HCT116 (cell line): ENCODE results near the gene GRK2. TPM values are rescaled to one million over a fixed set of nuclear protein-coding genes. Genes with fewer than 3 reads are reported as not detected.

ENCODE experiments used
- ATAC-seq: fragments of 200-7000 bp; cut with Tn5 transposase; 2 replicates; pipeline ENCODE4 v1.9.1; 2020; ENCODE audit warnings: mild to moderate bottlenecking, moderate library complexity
- BruUV-seq: library from RNA; stranded (reverse); fragments of 400-500 nt; replicated peaks from 2 replicates; lab custom pipeline; 2021; lab: Mats Ljungman, UMichigan
- CTCF ChIA-PET: fragments of 300-600 bp; sonication (Branson Sonifier 250); formaldehyde crosslinking; loops from one replicate; lab custom pipeline; 2021; ENCODE audit warnings: antibody characterized with exemption; lab: Charles Lee
- POLR2A ChIA-PET: fragments of 300-600, 350-600 bp; sonication (Branson Sonifier 250); formaldehyde crosslinking; loops from one replicate; lab custom pipeline; 2021; ENCODE audit warnings: antibody characterized with exemption; lab: Charles Lee
- RAD21 ChIA-PET, 2 experiments: fragments of 300-600 bp; sonication (Branson Sonifier 250); formaldehyde crosslinking; loops; one replicate each; lab custom pipeline; 2023; ENCODE audit warnings: low total read pairs in 2 of 2; ENCODE audit not compliant: uncharacterized antibody in 2 of 2, unreplicated experiment in 2 of 2, low non-redundant PET in 1 of 2; lab: Charles Lee
- DNase-seq: peaks from one replicate; pipeline ENCODE4 v3.0.0-alpha.2; 2010; ENCODE audit warnings: low read depth, low spot score
- H2AFZ ChIP-seq: fragments of 200-600 bp; shearing (Covaris generic), sonication (generic); 2 replicates; pipeline ENCODE4 v1.6.1; 2017; ENCODE audit warnings: low read depth, mixed run types, mixed read lengths, antibody characterized with exemption, low read length; ENCODE audit not compliant: poor library complexity, severe bottlenecking
- H3K27ac ChIP-seq: 2 replicates; pipeline ENCODE4 v1.5.1; 2012; ENCODE audit warnings: low read depth, low read length
- H3K27me3 ChIP-seq: fragments of 200-600 bp; sonication (generic); 2 replicates; pipeline ENCODE4 v1.6.1; 2016; ENCODE audit warnings: mixed run types, low read length, mixed read lengths; ENCODE audit not compliant: insufficient read depth
- H3K36me3 ChIP-seq, 2 experiments: fragments of 200-500 bp in 1 of 2; fragments of 200-600 bp in 1 of 2; sonication (Bioruptor generic) in 1 of 2; sonication (generic) in 1 of 2; 2 replicates each; pipeline versions ENCODE4 v1.5.1 to v1.6.1; 2014 to 2016; ENCODE audit warnings: low read length in 2 of 2, inconsistent platforms in 1 of 2, mixed read lengths in 1 of 2, mixed run types in 1 of 2; ENCODE audit not compliant: insufficient read depth in 2 of 2, control insufficient read depth in 1 of 2
- H3K4me1 ChIP-seq, 2 experiments: fragments of 200-600 bp in 1 of 2; sonication (generic) in 1 of 2; 2 replicates each; pipeline versions ENCODE4 v1.5.1 to v1.6.1; 2012 to 2017; ENCODE audit warnings: low read length in 2 of 2, inconsistent platforms in 1 of 2, mild to moderate bottlenecking in 1 of 2, mixed read lengths in 1 of 2, mixed run types in 1 of 2, moderate library complexity in 1 of 2; ENCODE audit not compliant: insufficient read depth in 2 of 2, control insufficient read depth in 1 of 2
- H3K4me2 ChIP-seq: fragments of 200-600 bp; sonication (generic); 2 replicates; pipeline ENCODE4 v1.6.1; 2017; ENCODE audit warnings: mixed run types, low read length, mixed read lengths
- H3K4me3 ChIP-seq, 2 experiments: fragments of 200-600 bp in 1 of 2; sonication (generic) in 1 of 2; replicated peaks in 1 of 2; 2 replicates each; pipeline ENCODE4 v1.5.1; 2011 to 2016; ENCODE audit warnings: low read length in 2 of 2, control low read depth in 1 of 2, low read depth in 1 of 2, mild to moderate bottlenecking in 1 of 2, mixed read lengths in 1 of 2, mixed run types in 1 of 2
- H3K79me2 ChIP-seq: fragments of 200-600 bp; sonication (generic); 2 replicates; pipeline ENCODE4 v1.6.1; 2017; ENCODE audit warnings: mild to moderate bottlenecking, mixed run types, low read length, moderate library complexity, mixed read lengths; ENCODE audit not compliant: insufficient read depth
- H3K9ac ChIP-seq: fragments of 200-600 bp; sonication (generic); 2 replicates; pipeline ENCODE4 v1.6.1; 2016; ENCODE audit warnings: low read length, mixed read lengths
- H3K9me2 ChIP-seq: fragments of 200-600 bp; sonication (generic), shearing (Covaris generic); 2 replicates; pipeline ENCODE4 v1.6.1; 2017; ENCODE audit warnings: mixed run types, mild to moderate bottlenecking, moderate library complexity; ENCODE audit not compliant: insufficient read depth
- H3K9me3 ChIP-seq, 2 experiments: fragments of 200-500 bp in 1 of 2; fragments of 200-600 bp in 1 of 2; sonication (Bioruptor generic) in 1 of 2; sonication (generic) in 1 of 2; 2 replicates each; pipeline ENCODE4 v1.6.1; 2014 to 2017; ENCODE audit warnings: low read length in 2 of 2, mixed read lengths in 2 of 2, inconsistent platforms in 1 of 2, low read depth in 1 of 2, mild to moderate bottlenecking in 1 of 2, mixed run types in 1 of 2, moderate library complexity in 1 of 2; ENCODE audit not compliant: control insufficient read depth in 1 of 2, insufficient read depth in 1 of 2
- H4K20me1 ChIP-seq: fragments of 200-600 bp; sonication (generic), shearing (Covaris generic); 2 replicates; pipeline ENCODE4 v1.6.1; 2017; ENCODE audit warnings: mixed run types, mild to moderate bottlenecking, moderate library complexity; ENCODE audit not compliant: insufficient read depth
- CEBPB ChIP-seq: IDR thresholded peaks from 2 replicates; pipeline ENCODE4 v1.6.1; 2012; ENCODE audit warnings: low read depth
- JUND ChIP-seq: IDR thresholded peaks from 2 replicates; pipeline ENCODE4 v1.6.1; 2012
- SIN3A ChIP-seq: IDR thresholded peaks from 2 replicates; pipeline ENCODE4 v1.6.1; 2012; ENCODE audit warnings: low read depth
- intact Hi-C: fragments of 100-400 bp; cut with micrococcal nuclease; formaldehyde crosslinking; loops from 2 replicates; pipeline ENCODE4 v1.10.0; 2022
- total RNA-seq: library from RNA; stranded (reverse); gene quantifications from one replicate; pipeline ENCODE4 v1.2.1, GENCODE V29; 2021; ENCODE audit not compliant: unreplicated experiment
- TF ChIP-seq, protein P1 (sequence below), 3 experiments: fragments of 200-600 bp in 1 of 3; sonication (generic) in 1 of 3; IDR thresholded peaks in 2 of 3; conservative IDR thresholded peaks in 1 of 3; 2 replicates each; pipeline ENCODE4 v1.5.1; 2012 to 2017; ENCODE audit warnings: low read depth in 2 of 3, low read length in 2 of 3, antibody characterized with exemption in 1 of 3, borderline replicate concordance in 1 of 3, control low read depth in 1 of 3, mild to moderate bottlenecking in 1 of 3, mixed read lengths in 1 of 3, mixed run types in 1 of 3, moderate library complexity in 1 of 3; ENCODE audit not compliant: insufficient read depth in 1 of 3

Gene GRK2
- total RNA-seq, 1 experiment from 2014 or later: 83.0 TPM

DNA sequence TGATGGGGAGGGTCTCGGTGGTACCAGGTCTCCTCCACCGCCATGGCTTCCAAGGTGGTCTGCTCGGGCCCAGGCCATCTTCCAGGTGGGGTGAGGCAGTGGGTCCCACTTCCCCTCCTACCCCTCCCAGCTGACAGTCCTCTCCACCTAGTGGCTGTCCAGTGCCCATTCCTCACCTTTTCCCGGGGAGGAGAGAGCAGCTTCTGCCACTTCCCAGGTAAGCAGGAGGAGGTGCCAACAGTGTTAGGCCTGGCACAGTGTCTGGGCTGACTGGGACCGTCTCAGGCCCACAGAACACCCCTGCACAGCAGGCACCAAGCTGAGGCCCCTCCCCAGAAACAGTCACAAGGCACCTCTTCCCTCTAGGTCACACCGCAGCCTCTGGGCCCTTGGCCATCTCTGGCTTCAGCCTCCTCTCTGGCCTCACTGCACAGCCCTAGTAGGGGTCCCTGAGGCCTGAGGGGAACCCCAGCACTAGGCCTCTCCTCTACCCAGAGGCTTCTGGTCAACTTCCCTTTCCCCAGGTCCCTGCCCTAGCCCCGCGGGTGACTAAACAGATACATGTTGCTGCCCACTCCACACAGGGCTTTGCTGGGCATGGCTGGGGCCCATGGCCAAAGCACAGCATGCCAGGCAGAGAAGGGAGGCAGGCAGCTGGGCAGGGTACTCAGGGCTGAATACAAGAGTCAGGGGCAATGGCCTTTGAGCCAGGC is 20.5 kb downstream of the GRK2 start:
- Histone ChIP-seq H3K9ac (peak overlapping the region; percentile 93; the same call in 1 of the 2 replicates), H3K4me2 (peak overlapping the region; percentile 98), H3K27ac (peak overlapping the region; percentile 100), H3K9me3 (no peaks in the 10 kb centered on the region), H3K27me3 (no peaks in the 10 kb centered on the region), H3K4me3 (no peak overlapping the region), H3K36me3 (peaks cover 20 to 36% of the 10 kb centered on the region in 2 experiments), H3K4me1 (peaks cover 13 to 29% of the 10 kb centered on the region in 2 experiments), H3K9me2 (no peaks in the 10 kb centered on the region), H4K20me1 (no peaks in the 10 kb centered on the region), H3K79me2 (peaks cover 20% of the 10 kb centered on the region; the same call in 1 of the 2 replicates), H2AFZ (no peak overlapping the region)
- ChIA-PET CTCF (no interaction called here), POLR2A (no interaction called here), RAD21 (no interaction called here)
- BruUV-seq: no TSS peak
- no peak for ATAC-seq
- TF ChIP-seq CEBPB: no peak
- TF ChIP-seq SIN3A: no peak
- no peak for TF ChIP-seq JUND
- TF ChIP-seq, protein P1, sequence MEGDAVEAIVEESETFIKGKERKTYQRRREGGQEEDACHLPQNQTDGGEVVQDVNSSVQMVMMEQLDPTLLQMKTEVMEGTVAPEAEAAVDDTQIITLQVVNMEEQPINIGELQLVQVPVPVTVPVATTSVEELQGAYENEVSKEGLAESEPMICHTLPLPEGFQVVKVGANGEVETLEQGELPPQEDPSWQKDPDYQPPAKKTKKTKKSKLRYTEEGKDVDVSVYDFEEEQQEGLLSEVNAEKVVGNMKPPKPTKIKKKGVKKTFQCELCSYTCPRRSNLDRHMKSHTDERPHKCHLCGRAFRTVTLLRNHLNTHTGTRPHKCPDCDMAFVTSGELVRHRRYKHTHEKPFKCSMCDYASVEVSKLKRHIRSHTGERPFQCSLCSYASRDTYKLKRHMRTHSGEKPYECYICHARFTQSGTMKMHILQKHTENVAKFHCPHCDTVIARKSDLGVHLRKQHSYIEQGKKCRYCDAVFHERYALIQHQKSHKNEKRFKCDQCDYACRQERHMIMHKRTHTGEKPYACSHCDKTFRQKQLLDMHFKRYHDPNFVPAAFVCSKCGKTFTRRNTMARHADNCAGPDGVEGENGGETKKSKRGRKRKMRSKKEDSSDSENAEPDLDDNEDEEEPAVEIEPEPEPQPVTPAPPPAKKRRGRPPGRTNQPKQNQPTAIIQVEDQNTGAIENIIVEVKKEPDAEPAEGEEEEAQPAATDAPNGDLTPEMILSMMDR (IDR thresholded peaks at IDR 0.05 in 2 of 3, conservative IDR thresholded peaks at IDR 0.05 in 1 of 3; ENCODE audit: borderline replicate concordance in 1 of 3, insufficient read depth in 1 of 3, low read depth in 2 of 3, low read length in 2 of 3): peak in 1 of 3 experiments; percentile 22; a peak in 2 of 6 replicates
- no peak for DNase-seq
- intact Hi-C loops: no loop called here
